ENCODE data around the gene ZNRF3. TPM values are rescaled to one million over a fixed set of nuclear protein-coding genes. Genes with fewer than 3 reads are reported as not detected.

ZNRF3 gene
- total RNA-seq, 1 experiment from 2014 or later: 23.7 TPM

DNA sequence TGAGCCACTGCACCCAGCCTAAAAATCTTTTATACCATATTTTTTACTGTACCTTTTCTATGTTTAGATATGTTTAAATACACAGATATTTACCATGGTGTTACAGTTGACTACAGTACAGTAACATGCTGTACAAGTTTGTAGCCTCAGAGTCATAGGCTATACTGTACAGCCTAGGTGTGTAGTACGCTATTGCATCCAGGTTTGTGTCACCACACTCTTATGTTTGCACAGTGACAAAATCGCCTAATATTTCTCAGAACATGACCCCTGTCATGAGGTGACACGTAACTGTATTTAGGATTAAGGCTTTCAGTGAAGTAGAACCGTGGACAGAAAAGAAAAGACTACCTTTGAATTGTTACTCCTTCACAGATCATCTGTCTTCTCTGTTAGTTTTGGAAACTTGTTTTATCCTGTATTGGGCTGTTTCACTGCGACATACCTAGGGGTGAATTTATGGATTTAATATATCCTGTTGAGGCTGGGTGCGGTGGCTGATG lies 83.8 kb downstream of the ZNRF3 start:
- no peaks in the 10 kb centered on the region for H3K27me3 Mint-ChIP-seq (ENCODE audit: unreplicated experiment)
- CTCF ChIA-PET: no interaction called here
- no TSS peak for BruUV-seq (replicated peaks)
- peaks cover 10% of the 10 kb centered on the region for H3K36me3 Mint-ChIP-seq (ENCODE audit: insufficient read depth, unreplicated experiment)
- H3K27ac Mint-ChIP-seq (ENCODE audit: unreplicated experiment): no peak overlapping the region
- H3K4me3 Mint-ChIP-seq (ENCODE audit: low read depth, unreplicated experiment): no peak overlapping the region
- no peak for DNase-seq
- peaks cover 3% of the 10 kb centered on the region for H3K9me3 Mint-ChIP-seq (ENCODE audit: low read depth, unreplicated experiment)
- H3K4me1 Mint-ChIP-seq (ENCODE audit: low read depth, unreplicated experiment): peaks cover 47% of the 10 kb centered on the region
- intact Hi-C loops (cut with micrococcal nuclease; ENCODE audit: unreplicated experiment): loop anchor here (2.0 kb wide), 1 partner anchor 14 kb away; no protein-coding TSS in a partner anchor
- TF ChIP-seq, protein P1, sequence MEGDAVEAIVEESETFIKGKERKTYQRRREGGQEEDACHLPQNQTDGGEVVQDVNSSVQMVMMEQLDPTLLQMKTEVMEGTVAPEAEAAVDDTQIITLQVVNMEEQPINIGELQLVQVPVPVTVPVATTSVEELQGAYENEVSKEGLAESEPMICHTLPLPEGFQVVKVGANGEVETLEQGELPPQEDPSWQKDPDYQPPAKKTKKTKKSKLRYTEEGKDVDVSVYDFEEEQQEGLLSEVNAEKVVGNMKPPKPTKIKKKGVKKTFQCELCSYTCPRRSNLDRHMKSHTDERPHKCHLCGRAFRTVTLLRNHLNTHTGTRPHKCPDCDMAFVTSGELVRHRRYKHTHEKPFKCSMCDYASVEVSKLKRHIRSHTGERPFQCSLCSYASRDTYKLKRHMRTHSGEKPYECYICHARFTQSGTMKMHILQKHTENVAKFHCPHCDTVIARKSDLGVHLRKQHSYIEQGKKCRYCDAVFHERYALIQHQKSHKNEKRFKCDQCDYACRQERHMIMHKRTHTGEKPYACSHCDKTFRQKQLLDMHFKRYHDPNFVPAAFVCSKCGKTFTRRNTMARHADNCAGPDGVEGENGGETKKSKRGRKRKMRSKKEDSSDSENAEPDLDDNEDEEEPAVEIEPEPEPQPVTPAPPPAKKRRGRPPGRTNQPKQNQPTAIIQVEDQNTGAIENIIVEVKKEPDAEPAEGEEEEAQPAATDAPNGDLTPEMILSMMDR (IDR thresholded peaks at IDR 0.05; ENCODE audit: unreplicated experiment): no peak

DNA sequence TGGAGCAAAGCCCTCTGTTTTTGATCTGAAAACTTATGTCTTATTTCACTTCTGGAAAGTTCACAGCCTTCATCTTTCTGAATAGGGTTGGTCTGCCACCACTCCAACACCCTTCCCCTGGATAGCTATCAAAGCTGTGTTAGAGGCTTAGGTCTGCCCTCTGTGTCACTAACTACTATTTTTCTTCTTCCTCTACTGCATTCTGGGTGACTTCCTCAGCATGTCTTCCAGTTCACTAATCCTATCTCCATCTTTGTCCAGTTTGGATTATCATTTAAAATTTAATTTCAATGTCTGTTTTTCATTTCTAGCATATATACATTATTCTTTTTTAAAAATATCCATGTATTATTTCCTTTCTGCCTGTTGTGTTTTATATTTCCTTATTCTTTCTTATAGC lies 84.6 kb downstream of the ZNRF3 start:
- CTCF ChIA-PET: interaction anchor here (0.7 to 1.1 kb wide), 3 partner anchors 26 to 93 kb away, joined by 3 to 5 read pairs (median 5); no protein-coding TSS in a partner anchor
- H3K36me3 Mint-ChIP-seq (ENCODE audit: insufficient read depth, unreplicated experiment): peaks cover 10% of the 10 kb centered on the region
- no peak for DNase-seq
- peaks cover 4% of the 10 kb centered on the region for H3K9me3 Mint-ChIP-seq (ENCODE audit: low read depth, unreplicated experiment)
- peaks cover 41% of the 10 kb centered on the region for H3K4me1 Mint-ChIP-seq (ENCODE audit: low read depth, unreplicated experiment)
- TF ChIP-seq, protein P1 (IDR thresholded peaks at IDR 0.05; ENCODE audit: unreplicated experiment): no peak
- intact Hi-C loops (cut with micrococcal nuclease; ENCODE audit: unreplicated experiment): loop anchor here (2.0 kb wide), 1 partner anchor 15 kb away; no protein-coding TSS in a partner anchor
- H3K4me3 Mint-ChIP-seq (ENCODE audit: low read depth, unreplicated experiment): no peak overlapping the region
- no peak overlapping the region for H3K27ac Mint-ChIP-seq (ENCODE audit: unreplicated experiment)
- no TSS peak for BruUV-seq (replicated peaks)
- no peaks in the 10 kb centered on the region for H3K27me3 Mint-ChIP-seq (ENCODE audit: unreplicated experiment)

DNA sequence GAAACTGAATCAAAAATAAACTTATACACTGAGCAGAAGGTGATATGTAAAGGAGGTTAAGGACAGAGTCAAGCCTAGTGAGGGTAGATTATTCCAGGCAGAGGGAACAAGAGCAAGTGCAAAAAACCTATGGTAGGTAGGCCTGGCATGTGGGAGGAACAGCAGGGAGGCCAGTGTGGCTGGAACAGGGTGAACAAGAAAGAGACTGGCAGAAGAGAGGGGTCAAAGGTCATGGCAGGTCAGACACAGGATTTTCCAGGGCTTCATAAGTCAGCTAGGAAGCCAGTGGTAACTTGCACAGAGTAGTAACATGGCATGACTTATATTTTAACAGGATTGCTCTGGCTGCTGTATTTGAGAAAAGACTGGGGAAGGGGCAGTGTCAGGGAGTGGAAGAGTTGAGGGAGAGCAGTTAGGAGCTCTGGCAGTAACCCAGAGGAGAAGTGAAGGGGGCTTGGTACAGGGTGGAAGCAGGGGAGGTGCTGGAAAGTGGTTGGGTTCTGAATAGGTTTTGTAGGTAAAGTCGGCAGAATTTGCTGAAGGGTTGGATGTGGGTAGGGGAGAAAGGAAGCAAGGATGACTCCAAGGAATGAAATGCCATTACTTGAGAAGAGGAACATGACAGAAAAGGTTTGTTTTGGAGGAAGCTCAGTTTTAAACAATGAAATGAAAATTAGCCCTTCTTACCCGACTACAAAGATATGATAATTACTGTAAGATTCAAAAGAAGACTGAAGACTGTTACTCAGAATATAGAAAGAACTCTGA lies 86.2 kb downstream of the ZNRF3 start:
- no peaks in the 10 kb centered on the region for H3K27me3 Mint-ChIP-seq (ENCODE audit: unreplicated experiment)
- H3K9me3 Mint-ChIP-seq (ENCODE audit: low read depth, unreplicated experiment): peaks cover 4% of the 10 kb centered on the region
- CTCF ChIA-PET: interaction anchor here (0.8 kb wide), 1 partner anchor 13 kb away, joined by 5 read pairs; no protein-coding TSS in a partner anchor
- TF ChIP-seq, protein P1 (IDR thresholded peaks at IDR 0.05; ENCODE audit: unreplicated experiment): no peak
- H3K27ac Mint-ChIP-seq (ENCODE audit: unreplicated experiment): peak overlapping the region; percentile 1
- no peak for DNase-seq
- intact Hi-C loops (cut with micrococcal nuclease; ENCODE audit: unreplicated experiment): no loop called here
- H3K36me3 Mint-ChIP-seq (ENCODE audit: insufficient read depth, unreplicated experiment): peaks cover 10% of the 10 kb centered on the region
- no peak overlapping the region for H3K4me3 Mint-ChIP-seq (ENCODE audit: low read depth, unreplicated experiment)
- peaks cover 28% of the 10 kb centered on the region for H3K4me1 Mint-ChIP-seq (ENCODE audit: low read depth, unreplicated experiment)
- BruUV-seq (replicated peaks): no TSS peak

DNA sequence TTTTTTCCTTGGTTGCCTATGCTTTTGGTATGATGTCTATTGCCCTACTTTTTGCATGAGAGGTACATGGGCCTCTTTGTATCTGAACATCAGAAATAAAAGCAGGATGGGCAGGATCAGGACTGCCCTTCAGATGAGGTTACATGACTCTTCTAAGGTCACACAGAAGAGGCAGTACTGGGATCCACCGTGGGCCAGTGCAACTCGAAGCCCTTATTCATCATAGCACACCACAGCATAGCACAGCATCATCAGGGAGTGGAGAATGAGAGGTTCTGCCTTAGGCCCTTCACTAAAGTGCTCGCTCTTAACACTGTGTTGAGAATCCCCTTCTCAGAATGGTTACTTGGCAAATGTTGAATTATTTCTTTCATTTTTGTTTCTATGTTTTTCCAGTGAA lies 90.0 kb downstream of the ZNRF3 start:
- no peaks in the 10 kb centered on the region for H3K27me3 Mint-ChIP-seq (ENCODE audit: unreplicated experiment)
- H3K27ac Mint-ChIP-seq (ENCODE audit: unreplicated experiment): no peak overlapping the region
- TF ChIP-seq, protein P1 (IDR thresholded peaks at IDR 0.05; ENCODE audit: unreplicated experiment): no peak
- H3K4me3 Mint-ChIP-seq (ENCODE audit: low read depth, unreplicated experiment): no peak overlapping the region
- H3K9me3 Mint-ChIP-seq (ENCODE audit: low read depth, unreplicated experiment): peaks cover 4% of the 10 kb centered on the region
- CTCF ChIA-PET: no interaction called here
- no peak for DNase-seq
- peaks cover 47% of the 10 kb centered on the region for H3K4me1 Mint-ChIP-seq (ENCODE audit: low read depth, unreplicated experiment)
- intact Hi-C loops (cut with micrococcal nuclease; ENCODE audit: unreplicated experiment): no loop called here
- peaks cover 17% of the 10 kb centered on the region for H3K36me3 Mint-ChIP-seq (ENCODE audit: insufficient read depth, unreplicated experiment)
- no TSS peak for BruUV-seq (replicated peaks)

Measured in Calu3 (cell line).